ENCODE results near the gene SPAG16.
"Not testable (repeated sequence)": the region's sequence is repeated elsewhere in the genome, so short reads cannot be mapped to it uniquely, and the experiment has no call there.

Gene SPAG16

DNA sequence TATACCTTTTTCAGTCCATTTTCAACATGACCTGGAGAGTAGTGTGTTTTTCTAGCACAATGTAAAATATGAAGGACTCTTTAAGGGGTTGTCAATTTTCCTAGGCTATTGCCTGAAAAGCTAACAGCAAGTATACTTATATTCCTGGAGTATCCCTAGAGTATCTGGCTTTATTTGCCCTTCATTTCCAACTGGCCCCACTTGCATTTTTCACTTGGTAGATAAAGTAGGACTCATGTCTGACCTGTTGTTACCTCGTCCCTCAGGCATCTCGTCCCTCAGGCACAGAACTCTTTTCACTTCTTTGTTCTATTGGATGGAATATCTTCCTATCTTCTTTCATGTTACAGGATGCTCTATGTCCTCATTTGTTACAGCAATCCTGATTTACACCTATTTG, 69.2 kb downstream of the SPAG16 start:
- no peak overlapping the region for H3K4me3 ChIP-seq (ENCODE audit: low read depth, low read length)
- TF ChIP-seq CTCF (IDR thresholded peaks at IDR 0.05; ENCODE audit: low read depth, low read length, missing control alignments) = no peak
- no peak for DNase-seq (ENCODE audit: low read depth)

- no peak for TF ChIP-seq CTCF (IDR thresholded peaks at IDR 0.05; ENCODE audit: low read depth, low read length, missing control alignments)
- H3K4me3 ChIP-seq (ENCODE audit: low read depth, low read length) = no peak overlapping the region
- DNase-seq (ENCODE audit: low read depth) = no peak
These were observed 92.4 kb downstream of the SPAG16 start for GRCh38 chr2:213376644-213377043.

DNA sequence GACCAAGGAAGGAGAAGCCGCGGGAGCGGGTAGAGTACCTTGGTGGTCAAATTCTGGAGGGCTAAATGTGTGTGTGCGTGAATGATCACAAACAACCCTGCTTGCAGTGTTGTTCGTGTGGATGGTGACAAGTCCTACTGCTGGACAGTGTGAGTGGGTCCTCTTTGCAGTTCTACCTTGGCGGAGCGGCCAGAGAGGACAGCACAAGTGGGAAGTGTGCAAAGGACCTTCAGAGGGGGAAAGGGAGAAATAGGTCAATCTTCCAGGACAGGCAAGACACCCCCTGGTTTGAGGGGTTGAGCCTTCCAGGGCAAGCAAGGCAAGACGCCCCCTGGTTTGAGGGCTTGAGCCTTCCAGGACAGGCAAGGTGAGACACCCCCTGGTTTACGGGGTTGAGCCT, 122.8 kb downstream of the SPAG16 start:
- not testable (repeated sequence) for H3K4me3 ChIP-seq (ENCODE audit: low read depth, low read length); DNase-seq (ENCODE audit: low read depth)

DNA sequence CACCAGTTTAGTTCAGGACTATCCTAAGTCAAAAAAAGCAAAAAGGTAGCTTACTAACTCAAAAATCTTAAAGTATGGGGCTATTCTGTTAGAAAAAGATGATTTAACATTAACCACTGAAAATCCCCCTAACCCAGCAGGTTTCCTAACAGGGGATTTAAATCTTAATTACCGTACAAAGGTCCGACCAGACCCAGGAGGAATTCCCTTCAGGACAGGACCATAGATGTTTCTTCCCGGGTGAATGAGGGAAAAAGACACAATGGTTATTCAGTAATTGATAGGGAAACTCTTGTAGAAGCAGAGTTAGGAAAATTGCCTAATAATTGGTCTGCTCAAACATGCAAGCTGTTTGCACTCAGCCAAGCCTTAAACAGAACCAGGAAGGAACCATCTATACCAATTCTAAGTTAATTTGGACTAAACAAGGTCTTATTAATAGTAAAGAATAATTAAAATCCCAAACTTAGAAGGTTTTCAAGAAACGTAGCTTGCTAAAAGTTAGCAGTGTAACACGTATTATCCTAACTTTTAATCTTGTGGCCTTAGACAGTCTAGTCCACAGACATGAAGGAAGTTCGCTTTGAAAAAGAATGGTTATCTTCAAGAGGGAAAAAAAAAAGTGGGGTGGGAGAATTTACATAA, 124.3 kb downstream of the SPAG16 start:
- H3K4me3 ChIP-seq (ENCODE audit: low read depth, low read length); DNase-seq (ENCODE audit: low read depth): not testable (repeated sequence)

DNA sequence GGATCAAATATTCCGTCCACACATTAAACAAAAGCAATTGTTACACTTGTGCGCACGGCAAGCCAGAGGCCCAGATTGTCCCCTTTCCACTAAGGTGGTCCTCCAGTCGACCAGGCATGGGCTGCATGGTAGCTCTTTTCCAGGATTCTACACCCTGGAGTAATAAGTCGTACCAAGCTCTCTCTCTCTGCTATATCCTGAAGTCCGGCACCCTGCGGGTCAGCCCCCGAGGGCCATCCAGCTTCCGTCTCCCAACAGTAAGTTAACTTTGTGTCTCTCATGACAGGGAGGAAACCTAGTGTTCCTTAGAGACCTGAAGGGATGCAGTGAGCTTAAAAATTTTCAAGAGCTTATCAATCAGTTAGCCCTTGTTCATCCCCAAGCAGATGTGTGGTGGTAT, 126.4 kb downstream of the SPAG16 start:
- not testable (repeated sequence) for DNase-seq (ENCODE audit: low read depth); H3K4me3 ChIP-seq (ENCODE audit: low read depth, low read length)

DNA sequence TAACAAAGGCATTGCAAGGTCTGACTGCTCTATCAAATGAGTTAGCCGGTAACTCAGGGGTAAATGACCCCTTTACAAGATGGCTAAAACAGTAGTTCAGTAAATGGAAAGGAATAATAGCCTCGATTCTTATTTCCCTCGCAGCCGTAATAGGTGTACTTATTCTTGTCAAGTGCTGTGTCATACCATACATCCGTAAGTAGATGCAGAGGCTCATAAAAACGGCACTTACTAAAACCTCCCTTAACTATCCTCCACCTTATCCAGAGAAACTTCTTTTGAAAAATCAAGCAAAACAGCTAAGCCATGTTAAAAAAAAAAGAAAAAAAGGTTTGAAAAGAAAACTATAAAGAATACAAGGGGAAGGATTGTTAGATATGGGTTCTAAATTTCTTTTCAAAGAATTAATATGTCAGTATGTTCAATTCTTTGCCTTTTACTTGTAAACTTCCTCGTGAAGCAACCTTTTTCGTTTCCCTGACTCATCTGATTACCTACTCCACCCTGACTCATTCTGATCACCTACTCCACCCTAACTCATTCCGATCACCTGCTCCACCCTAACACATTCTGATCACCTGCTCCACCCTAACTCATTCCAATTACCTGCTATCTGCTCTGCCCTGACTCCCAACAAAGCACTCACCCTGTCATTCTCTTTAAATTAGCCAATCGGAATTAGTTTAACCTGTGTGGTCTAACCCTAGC, 127.5 kb downstream of the SPAG16 start:
- H3K4me3 ChIP-seq (ENCODE audit: low read depth, low read length) = no peak overlapping the region
- TF ChIP-seq CTCF (IDR thresholded peaks at IDR 0.05; ENCODE audit: low read depth, low read length, missing control alignments) = no peak
- DNase-seq (ENCODE audit: low read depth) = no peak

GRCh38 chr2:213415093-213415492, 130.8 kb downstream of the SPAG16 start:
- H3K4me3 ChIP-seq (ENCODE audit: low read depth, low read length) = no peak overlapping the region
- no peak for DNase-seq (ENCODE audit: low read depth)
- no peak for TF ChIP-seq CTCF (IDR thresholded peaks at IDR 0.05; ENCODE audit: low read depth, low read length, missing control alignments)

GRCh38 chr2:213416832-213417231, 132.6 kb downstream of the SPAG16 start:
- DNase-seq (ENCODE audit: low read depth) = no peak
- TF ChIP-seq CTCF (IDR thresholded peaks at IDR 0.05; ENCODE audit: low read depth, low read length, missing control alignments) = no peak

More at GRCh38 chr2:213416832-213417231, 132.6 kb downstream of the SPAG16 start:
- H3K4me3 ChIP-seq (ENCODE audit: low read depth, low read length) = no peak overlapping the region
